OCI-LY1 (cell line): ENCODE measurements around the gene TNS1.

ENCODE experiments used
- EZH2 ChIP-seq: fragments of 200-600 bp; sonication (generic), shearing (Covaris generic); IDR thresholded peaks from 2 replicates; pipeline ENCODE4 v1.8.0; 2017; ENCODE audit warnings: borderline replicate concordance, mixed run types, mild to moderate bottlenecking, antibody characterized with exemption, low read length, moderate library complexity, mixed read lengths
- TF ChIP-seq, protein P1 (sequence below): fragments of 200-600 bp; sonication (generic), shearing (Covaris generic); IDR thresholded peaks from 2 replicates; pipeline ENCODE4 v1.5.1; 2017; ENCODE audit warnings: mild to moderate bottlenecking, antibody characterized with exemption, low read length, moderate library complexity, mixed read lengths

DNA sequence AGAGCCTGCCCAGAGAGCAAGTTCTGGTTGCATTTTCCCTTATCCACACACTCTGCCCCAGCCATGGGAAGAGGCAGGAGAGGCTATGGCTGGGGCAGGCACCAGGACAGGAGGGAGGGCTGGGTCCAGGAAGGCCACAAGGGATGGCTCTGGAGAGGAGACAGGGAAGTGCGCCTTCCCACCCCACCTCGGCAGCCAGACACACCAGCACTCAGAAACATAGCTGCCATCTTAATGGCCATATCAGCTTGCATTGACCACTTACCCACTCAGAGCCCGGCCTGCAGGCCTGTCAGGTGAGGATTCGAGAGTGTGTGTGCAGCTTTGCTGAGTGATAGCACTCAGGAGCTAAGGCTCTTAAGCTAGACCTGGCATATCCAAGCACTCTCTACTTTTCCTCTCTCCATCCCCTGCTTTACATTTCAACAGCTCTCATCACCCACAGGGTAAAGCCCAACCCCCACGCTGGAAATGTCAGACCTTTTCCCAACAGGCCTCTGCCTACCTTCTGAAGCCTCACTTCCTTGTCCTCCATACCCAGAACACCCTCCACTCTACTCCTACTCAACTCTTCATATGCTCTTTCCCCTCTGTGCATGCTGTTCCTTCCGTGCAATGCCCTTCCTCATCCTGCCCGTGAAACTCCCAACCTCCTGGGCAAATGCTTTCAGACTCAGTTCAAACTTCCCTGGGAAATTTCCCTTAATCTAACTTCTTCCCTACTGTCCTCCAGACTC lies 147.9 kb downstream of the TNS1 start:
- TF ChIP-seq, protein P1, sequence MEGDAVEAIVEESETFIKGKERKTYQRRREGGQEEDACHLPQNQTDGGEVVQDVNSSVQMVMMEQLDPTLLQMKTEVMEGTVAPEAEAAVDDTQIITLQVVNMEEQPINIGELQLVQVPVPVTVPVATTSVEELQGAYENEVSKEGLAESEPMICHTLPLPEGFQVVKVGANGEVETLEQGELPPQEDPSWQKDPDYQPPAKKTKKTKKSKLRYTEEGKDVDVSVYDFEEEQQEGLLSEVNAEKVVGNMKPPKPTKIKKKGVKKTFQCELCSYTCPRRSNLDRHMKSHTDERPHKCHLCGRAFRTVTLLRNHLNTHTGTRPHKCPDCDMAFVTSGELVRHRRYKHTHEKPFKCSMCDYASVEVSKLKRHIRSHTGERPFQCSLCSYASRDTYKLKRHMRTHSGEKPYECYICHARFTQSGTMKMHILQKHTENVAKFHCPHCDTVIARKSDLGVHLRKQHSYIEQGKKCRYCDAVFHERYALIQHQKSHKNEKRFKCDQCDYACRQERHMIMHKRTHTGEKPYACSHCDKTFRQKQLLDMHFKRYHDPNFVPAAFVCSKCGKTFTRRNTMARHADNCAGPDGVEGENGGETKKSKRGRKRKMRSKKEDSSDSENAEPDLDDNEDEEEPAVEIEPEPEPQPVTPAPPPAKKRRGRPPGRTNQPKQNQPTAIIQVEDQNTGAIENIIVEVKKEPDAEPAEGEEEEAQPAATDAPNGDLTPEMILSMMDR: no peak
- TF ChIP-seq EZH2: no peak
